HG03095 (cell line): ENCODE results near the gene KCNJ18.
"Not testable (repeated sequence)": the region's sequence is repeated elsewhere in the genome, so short reads cannot be mapped to it uniquely, and the experiment has no call there.

Experiments used
- ATAC-seq: cut with Tn5 transposase; IDR thresholded peaks from one replicate; pipeline ENCODE4 v1.9.1; 2021; ENCODE audit warnings: moderate library complexity; ENCODE audit not compliant: unreplicated experiment

The KCNJ18 gene

DNA sequence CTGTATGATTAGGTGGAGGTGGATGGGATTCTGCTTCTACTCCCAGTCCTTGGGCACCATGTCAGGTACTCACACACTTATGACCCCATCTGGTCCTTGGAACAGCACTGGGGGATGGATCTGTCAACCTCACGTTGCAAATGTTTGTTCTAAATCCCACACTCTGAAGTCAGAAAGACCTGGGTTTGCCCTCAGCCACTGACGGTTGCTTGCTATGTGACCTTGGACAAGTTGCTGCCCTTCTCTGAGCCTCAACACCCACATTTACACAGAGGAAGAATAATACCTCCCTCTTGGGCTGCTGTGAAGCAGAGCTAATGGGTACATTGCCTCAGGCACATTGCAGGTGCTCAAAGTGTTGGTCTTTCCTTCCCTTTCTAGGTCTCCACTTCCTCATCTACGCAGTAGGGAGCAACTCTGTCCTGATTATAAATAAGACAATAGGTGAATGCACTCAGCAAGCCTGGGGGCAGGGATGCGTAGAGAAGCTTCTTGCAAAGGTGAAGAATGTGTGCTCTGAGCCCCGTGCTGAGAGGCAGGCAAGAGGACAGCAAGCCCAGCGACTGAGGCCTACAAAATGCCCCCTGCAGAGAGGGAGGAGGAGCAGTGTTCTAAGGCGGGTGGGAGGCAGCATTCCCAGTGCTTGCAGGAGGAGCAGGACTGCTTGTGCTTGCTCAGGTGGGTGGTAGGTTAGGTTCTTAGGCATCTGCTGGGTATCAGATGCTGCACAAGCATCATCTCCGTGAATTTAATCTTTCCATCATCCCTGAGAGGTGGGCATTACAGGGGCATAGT, 21.8 kb upstream of the KCNJ18 start:
- not testable (repeated sequence) for ATAC-seq

DNA sequence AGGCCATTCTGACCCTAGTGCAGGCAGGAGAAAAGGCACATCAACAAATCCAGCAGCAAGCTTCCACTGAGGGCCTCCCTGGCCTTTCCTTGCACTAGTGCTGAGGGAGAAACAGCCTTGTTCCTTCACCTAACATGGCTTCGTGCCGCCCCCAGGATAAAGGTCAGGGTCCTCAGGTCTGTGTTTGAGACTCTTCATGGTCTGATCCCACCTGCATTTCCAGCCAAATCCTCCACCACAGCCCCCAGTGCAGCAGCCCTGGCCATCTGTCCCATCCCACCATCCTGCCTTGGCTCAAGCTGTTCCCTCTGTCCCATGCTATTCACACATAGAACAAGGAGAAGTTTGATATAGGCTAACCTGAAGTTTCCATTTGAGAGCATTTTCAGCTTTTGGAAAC, 20.9 kb upstream of the KCNJ18 start:
- ATAC-seq, result not testable (repeated sequence)

DNA sequence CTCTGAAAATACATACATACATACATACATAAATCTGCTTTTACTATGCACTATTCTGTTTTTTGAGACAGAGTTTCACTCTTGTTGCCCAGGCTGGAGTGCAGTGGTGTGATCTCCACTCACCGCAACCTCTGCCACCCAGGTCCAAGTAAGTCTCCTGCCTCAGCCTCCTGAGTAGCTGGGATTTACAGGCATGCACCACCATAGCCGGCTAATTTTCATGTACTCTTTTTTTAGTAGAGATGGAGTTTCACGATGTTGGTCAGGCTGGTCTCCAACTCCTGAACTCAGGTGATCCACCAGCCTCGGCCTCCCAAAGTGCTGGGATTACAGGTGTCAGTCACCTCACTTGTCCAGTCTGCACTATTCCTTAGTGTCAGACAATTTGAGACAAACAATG, 20.5 kb upstream of the KCNJ18 start:
- not testable (repeated sequence) for ATAC-seq

- ATAC-seq, result not testable (repeated sequence)
Observed at GRCh38 chr17:21673451-21674241, 18.7 kb upstream of the KCNJ18 start.

DNA sequence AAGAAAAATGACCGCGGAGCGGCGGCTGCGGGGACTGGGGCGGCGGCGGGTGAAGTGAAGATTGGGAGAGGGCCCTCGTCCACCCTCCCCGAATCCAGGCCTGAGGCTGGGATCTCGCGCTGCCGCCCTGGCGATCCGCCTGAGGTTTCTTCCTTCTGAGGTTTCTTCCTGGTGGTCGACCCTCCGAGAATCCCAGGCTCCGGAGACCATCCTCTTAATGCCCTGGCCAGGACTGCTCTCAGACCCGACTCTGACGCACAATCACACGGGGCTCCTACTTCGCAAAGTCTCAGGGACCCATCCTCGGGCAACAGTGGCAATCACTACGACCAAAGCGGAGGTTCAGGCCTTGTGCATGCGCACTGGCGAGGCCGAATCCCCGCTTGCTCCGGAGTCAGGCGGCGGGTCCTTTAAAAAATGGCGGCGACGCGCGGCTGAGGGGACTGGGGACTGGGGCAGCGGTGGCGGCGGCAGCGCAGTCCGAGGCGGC, 18.0 kb upstream of the KCNJ18 start:
- no peak for ATAC-seq

DNA sequence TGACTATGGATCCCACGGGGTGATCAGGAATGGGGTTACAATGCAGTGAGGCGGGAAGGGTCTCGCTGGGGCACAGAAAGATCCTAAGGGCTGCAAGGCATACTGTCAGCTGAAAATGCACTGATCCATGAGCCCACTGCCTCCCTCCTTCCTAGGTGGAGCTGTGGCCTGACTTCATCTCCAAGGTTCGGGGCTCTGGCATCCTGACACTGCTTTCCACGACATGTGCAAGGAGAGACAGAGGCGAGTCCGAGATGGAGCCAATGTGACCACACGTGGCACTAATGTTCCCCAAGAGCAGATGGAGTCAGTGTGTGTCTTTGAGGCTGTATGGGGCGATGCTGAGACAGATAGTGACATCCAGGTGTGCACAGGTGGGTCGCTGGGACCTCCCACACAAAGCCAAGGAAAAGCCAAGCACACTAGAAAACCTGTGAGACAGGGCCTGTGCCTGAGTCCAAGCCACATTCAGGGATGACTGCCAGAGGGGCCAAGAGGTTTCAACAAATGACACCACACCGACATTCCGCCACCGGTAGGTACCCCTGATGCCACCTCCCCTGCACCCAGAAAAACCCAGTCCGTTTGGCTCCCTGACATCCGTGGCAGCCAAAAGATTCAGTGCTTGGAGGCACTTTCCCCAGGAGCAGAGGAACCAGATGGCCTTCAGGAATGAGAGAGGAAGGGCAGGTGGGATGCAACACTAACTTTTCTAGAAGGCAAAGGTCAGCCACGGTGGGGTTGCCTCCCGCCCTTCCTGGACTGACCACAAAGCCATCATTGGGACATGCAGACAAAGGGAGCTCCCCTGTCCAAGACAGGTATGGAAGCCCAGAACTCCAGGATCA, 17.2 kb upstream of the KCNJ18 start:
- not testable (repeated sequence) for ATAC-seq

GRCh38 chr17:21675739-21676130, 16.6 kb upstream of the KCNJ18 start:
- ATAC-seq, result not testable (repeated sequence)

DNA sequence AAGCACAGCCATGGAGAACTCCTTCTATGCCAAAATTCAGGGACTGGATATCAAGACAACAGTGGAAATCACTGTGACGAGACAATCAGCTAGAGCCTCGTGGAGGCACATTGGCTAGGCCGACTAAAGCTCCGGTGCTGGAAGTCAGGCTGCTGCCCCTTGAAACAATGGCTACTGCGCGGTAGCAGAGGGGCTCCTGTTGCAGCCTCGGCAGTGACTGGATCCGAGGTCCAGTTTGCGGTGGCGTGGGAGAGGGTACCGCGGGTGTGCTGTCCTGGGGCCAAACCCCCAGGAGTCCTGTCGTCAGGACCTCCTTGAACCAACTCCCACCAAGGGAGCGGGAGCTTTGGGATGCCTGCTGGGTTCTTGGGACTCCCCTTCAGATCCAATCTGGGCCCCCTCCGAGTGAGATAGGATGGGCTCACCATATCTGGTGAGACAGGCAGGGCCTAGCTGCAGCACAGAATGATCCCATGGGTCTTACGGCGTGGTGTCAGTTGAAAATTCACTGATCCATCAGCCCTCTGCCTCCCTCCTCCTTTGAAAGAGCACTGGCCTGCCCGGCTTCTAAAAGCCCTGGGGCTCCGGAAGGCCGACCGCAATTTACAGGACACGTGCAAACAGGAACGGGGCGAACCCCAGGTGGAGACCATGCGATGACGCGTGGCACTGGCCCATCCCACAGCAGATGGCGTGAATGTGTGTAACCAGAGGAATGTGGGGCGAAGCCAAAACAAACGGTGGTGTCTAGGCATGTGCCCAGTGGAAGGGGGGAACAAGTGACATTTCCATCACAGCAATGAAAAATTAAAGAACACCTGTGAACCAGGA, 15.8 kb upstream of the KCNJ18 start:
- ATAC-seq, result no peak

- ATAC-seq, result no peak
Observed at GRCh38 chr17:21677126-21677910, 15.0 kb upstream of the KCNJ18 start.

- ATAC-seq, result no peak
Observed at GRCh38 chr17:21677911-21678310, 14.4 kb upstream of the KCNJ18 start.

GRCh38 chr17:21678393-21679081, 13.8 kb upstream of the KCNJ18 start:
- no peak for ATAC-seq

DNA sequence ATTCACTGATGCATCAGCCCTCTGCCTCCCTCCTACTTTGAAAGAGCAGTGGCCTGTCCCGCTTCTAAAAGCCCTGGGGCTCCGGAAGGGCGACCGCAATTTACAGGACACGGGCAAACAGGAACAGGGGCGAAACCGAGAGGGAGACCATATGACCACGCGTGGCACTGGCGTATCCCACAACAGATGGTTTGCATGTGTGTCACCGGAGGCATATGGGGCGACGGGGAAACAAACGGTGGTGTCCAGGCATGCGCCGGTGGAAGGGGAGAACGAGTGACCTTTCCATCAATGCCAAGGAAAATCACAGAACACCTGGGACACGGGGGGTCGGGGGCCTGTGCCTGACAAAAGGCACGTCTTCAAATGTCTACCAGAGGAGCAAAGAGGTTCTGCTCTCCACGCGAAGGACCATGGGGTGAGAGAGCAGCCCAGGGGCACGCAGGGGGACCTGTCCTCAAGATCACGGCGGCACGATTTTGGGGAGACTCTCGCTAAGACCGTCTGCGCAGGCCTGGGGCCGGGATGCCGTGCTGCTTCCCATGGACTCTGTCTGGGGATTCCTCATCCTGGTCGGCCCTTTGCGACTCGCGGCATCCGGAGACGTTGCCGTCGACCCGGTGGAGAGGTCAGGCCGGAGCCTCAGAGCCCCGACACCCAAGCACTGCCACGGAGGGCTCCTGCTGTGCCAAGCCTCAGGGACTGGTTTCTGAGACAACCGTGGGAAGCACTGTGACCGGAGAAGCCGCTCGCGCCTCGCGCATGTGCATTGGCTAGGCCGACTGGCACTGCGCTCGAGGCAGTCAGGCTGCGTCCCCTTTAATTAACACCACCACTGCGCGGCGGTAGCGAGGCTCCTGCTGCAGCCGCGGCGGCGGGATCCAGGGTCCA, 12.8 kb upstream of the KCNJ18 start:
- no peak for ATAC-seq

DNA sequence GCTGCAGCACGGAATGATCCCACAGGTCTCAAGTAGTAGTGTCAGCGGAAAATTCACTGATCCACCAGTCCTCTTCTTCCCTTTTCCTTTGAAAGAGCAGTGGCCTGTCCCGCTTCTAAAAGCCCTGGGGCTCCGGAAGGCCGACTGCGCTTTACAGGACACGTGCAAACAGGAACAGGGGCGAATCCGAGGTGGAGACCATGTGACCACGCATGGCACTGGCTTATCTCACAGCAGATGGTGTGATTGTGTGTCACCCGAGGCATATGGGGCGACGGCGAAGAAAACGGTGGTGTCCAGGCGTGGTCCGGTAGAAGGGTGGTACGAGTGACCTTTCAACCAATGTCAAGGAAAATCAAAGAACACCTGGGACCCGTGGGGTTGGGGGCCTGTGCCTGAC, 12.0 kb upstream of the KCNJ18 start:
- no peak for ATAC-seq

DNA sequence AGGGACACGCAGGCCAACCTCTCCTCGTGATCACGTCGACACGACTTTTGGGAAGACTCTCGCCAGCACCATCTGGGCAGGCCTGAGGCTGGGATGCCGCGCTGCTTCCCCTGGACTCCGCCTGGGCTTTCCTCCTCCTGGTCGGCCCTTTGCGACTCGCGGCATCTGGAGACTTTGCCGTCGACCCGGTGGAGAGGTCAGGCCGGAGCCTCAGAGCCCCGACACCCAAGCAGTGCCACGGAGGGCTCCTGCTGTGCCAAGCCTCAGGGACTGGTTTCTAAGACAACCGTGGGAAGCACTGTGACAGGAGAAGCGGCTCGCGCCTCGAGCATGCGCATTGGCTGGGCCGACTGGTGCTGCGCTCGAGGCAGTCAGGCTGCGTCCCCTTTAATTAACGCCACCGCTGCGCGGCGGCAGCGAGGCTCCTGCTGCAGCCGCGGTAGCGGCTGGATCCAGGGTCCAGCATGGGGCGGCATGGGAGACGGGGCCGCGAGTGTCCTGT, 11.4 kb upstream of the KCNJ18 start:
- ATAC-seq, result not testable (repeated sequence)

DNA sequence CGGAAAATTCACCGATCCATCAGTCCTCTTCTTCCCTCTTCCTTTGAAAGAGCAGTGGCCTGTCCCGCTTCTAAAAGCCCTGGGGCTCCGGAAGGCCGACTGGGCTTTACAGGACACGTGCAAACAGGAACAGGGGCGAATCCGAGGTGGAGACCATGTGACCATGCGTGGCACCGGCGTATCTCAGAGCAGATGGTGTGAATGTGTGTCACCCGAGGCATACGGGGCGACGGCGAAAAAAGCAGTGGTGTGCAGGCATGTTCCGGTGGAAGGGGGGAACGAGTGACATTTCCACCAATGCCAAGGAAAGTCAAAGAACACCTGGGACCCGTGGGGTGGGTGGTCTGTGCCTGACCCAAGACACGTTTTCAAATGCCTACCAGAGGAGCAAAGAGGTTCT, 10.7 kb upstream of the KCNJ18 start:
- not testable (repeated sequence) for ATAC-seq

- ATAC-seq, result not testable (repeated sequence)
Observed at GRCh38 chr17:21682130-21682529, 10.2 kb upstream of the KCNJ18 start.

DNA sequence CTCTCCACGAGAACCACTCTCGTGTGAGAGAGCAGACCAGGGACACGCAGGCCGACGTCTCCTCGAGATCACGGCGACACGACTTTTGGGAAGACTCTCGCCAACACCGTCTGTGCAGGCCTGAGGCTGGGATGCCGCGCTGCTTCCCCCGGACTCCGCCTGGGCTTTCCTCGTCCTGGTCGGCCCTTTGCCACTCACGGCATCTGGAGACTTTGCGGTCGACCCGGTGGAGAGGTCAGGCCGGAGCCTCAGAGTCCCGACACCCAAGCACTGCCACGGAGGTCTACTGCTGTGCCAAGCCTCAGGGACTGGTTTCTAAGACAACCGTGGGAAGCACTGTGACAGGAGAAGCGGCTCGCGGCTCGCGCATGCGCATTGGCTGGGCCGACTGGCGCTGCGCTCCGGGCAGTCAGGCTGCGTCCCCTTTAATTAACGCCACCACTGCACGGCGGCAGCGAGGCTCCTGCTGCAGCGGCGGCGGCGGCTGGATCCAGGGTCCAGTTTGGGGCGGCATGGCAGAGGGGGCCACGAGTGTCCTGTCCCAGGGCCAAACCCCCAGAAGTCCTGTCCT, 9.1 kb upstream of the KCNJ18 start:
- not testable (repeated sequence) for ATAC-seq
